CD4-positive, alpha-beta memory T cell (primary cell): Measurements from ENCODE around the gene TAS2R31. TPM values are rescaled to one million over a fixed set of nuclear protein-coding genes. Genes with fewer than 3 reads are reported as not detected.

Experiments used
- polyA plus RNA-seq, 2 donors: library from polyadenylated mRNA; unstranded; fragments of 300-500 nt; fragmentation: Illumina TruSeq; gene quantifications; one replicate each; pipeline ENCODE4 v1.2.3, GENCODE V29; 2021
- total RNA-seq, 2 experiments: library from RNA; stranded (reverse); gene quantifications; one replicate each; pipeline ENCODE4 v1.2.3, GENCODE V29; 2021

The TAS2R31 gene
- total and polyA plus RNA-seq, 4 experiments from 2014 or later: 3.1 to 3.2 TPM; not detected in 2

Other genes with a start within 250 kb of the TAS2R31 start
- not detected for gene TAS2R7, start 228.8 kb downstream of the TAS2R31 start, total RNA-seq
- gene TAS2R7, start 228.8 kb downstream of the TAS2R31 start, polyA plus RNA-seq: not detected
- not detected for gene TAS2R8, start 224.1 kb downstream of the TAS2R31 start, total RNA-seq
- not detected for gene TAS2R8, start 224.1 kb downstream of the TAS2R31 start, polyA plus RNA-seq
- gene TAS2R9, start 221.2 kb downstream of the TAS2R31 start, total RNA-seq: not detected
- not detected for gene TAS2R9, start 221.2 kb downstream of the TAS2R31 start, polyA plus RNA-seq
- gene TAS2R10, start 205.0 kb downstream of the TAS2R31 start, total RNA-seq: under 1 TPM; 0.44 to 0.76 TPM
- gene TAS2R10, start 205.0 kb downstream of the TAS2R31 start, polyA plus RNA-seq: not detected
- 1 to 10 TPM in 1 of 2 experiments, under 1 TPM in 1; 0.87 to 1.5 TPM for gene PRR4, start 181.9 kb downstream of the TAS2R31 start, total RNA-seq
- 1 to 10 TPM in 1 of 2 donors, under 1 TPM in 1; 0.83 to 1.2 TPM for gene PRR4, start 181.9 kb downstream of the TAS2R31 start, polyA plus RNA-seq
- gene PRH1, start 147.2 kb downstream of the TAS2R31 start, total RNA-seq: 10 to 100 TPM; 15.3 to 18.0 TPM
- gene PRH1, start 147.2 kb downstream of the TAS2R31 start, polyA plus RNA-seq: 10 to 100 TPM in 1 of 2 donors, 1 to 10 TPM in 1; 1.2 to 13.3 TPM
- gene TAS2R13, start 121.8 kb downstream of the TAS2R31 start, total RNA-seq: under 1 TPM; 0.79 to 0.86 TPM
- not detected for gene TAS2R13, start 121.8 kb downstream of the TAS2R31 start, polyA plus RNA-seq
- gene PRH2, start 102.2 kb downstream of the TAS2R31 start, total RNA-seq: not detected
- gene PRH2, start 102.2 kb downstream of the TAS2R31 start, polyA plus RNA-seq: not detected
- 1 to 10 TPM; 1.9 to 2.2 TPM for gene TAS2R14, start 92.1 kb downstream of the TAS2R31 start, total RNA-seq
- under 1 TPM; 0.36 to 0.99 TPM for gene TAS2R14, start 92.1 kb downstream of the TAS2R31 start, polyA plus RNA-seq
- gene TAS2R50, start 44.5 kb downstream of the TAS2R31 start, total RNA-seq: 1 to 10 TPM in 1 of 2 experiments, under 1 TPM in 1; 0.80 to 1.0 TPM
- not detected for gene TAS2R50, start 44.5 kb downstream of the TAS2R31 start, polyA plus RNA-seq
- gene TAS2R20, start 33.1 kb downstream of the TAS2R31 start, total RNA-seq: 1 to 10 TPM; 1.3 to 2.5 TPM
- under 1 TPM in 1 of 2 donors, not detected in 1; 0.14 TPM for gene TAS2R20, start 33.1 kb downstream of the TAS2R31 start, polyA plus RNA-seq
- 1 to 10 TPM; 2.1 to 3.1 TPM for gene TAS2R19, start 8.8 kb downstream of the TAS2R31 start, total RNA-seq
- gene TAS2R19, start 8.8 kb downstream of the TAS2R31 start, polyA plus RNA-seq: not detected
- 1 to 10 TPM; 1.1 to 1.3 TPM for gene TAS2R46, start 30.9 kb upstream of the TAS2R31 start, total RNA-seq
- gene TAS2R46, start 30.9 kb upstream of the TAS2R31 start, polyA plus RNA-seq: under 1 TPM in 1 of 2 donors, not detected in 1; 0.22 TPM
- gene TAS2R43, start 60.9 kb upstream of the TAS2R31 start, total RNA-seq: under 1 TPM; 0.35 to 0.67 TPM
- gene TAS2R43, start 60.9 kb upstream of the TAS2R31 start, polyA plus RNA-seq: under 1 TPM in 1 of 2 donors, not detected in 1; 0.20 TPM
- gene TAS2R30, start 103.2 kb upstream of the TAS2R31 start, total RNA-seq: 1 to 10 TPM; 2.9 to 3.8 TPM
- not detected for gene TAS2R30, start 103.2 kb upstream of the TAS2R31 start, polyA plus RNA-seq
- gene SMIM10L1, start 139.8 kb upstream of the TAS2R31 start, total RNA-seq: 10 to 100 TPM; 11.6 to 11.9 TPM
- gene SMIM10L1, start 139.8 kb upstream of the TAS2R31 start, polyA plus RNA-seq: 10 to 100 TPM in 1 of 2 donors, 1 to 10 TPM in 1; 8.0 to 15.2 TPM
- not detected for gene TAS2R42, start 155.5 kb upstream of the TAS2R31 start, total RNA-seq
- gene TAS2R42, start 155.5 kb upstream of the TAS2R31 start, polyA plus RNA-seq: not detected
- gene PRB3, start 238.3 kb upstream of the TAS2R31 start, total RNA-seq: not detected
- gene PRB3, start 238.3 kb upstream of the TAS2R31 start, polyA plus RNA-seq: under 1 TPM; 0.17 to 0.66 TPM